BE2C (cell line): ENCODE results near the gene NID1.

Experiments used
- DNase-seq: peaks from one replicate; pipeline ENCODE4 v3.0.0-alpha.2; 2020
- H3K27me3 ChIP-seq: fragments of 250-450 bp; sonication (Bioruptor Pico); 2 replicates; pipeline ENCODE4 v1.5.1; 2020; ENCODE audit warnings: mild to moderate bottlenecking
- H3K36me3 ChIP-seq: fragments of 250-450 bp; sonication (Bioruptor Pico); 2 replicates; pipeline ENCODE4 v1.5.1; 2020; ENCODE audit warnings: mild to moderate bottlenecking
- H3K4me1 ChIP-seq: fragments of 250-450 bp; sonication (Bioruptor Pico); 2 replicates; pipeline ENCODE4 v1.5.1; 2020
- H3K4me3 ChIP-seq: 2 replicates; pipeline ENCODE4 v1.5.1; 2011; ENCODE audit warnings: low read depth, low read length
- H3K9me3 ChIP-seq: fragments of 250-450 bp; sonication (Bioruptor Pico); 2 replicates; pipeline ENCODE4 v1.5.1; 2020
- TF ChIP-seq, protein P1 (sequence below): IDR thresholded peaks from 2 replicates; pipeline ENCODE4 v1.5.1; 2012; ENCODE audit warnings: mild to moderate bottlenecking, low read depth, low read length

The NID1 gene

DNA sequence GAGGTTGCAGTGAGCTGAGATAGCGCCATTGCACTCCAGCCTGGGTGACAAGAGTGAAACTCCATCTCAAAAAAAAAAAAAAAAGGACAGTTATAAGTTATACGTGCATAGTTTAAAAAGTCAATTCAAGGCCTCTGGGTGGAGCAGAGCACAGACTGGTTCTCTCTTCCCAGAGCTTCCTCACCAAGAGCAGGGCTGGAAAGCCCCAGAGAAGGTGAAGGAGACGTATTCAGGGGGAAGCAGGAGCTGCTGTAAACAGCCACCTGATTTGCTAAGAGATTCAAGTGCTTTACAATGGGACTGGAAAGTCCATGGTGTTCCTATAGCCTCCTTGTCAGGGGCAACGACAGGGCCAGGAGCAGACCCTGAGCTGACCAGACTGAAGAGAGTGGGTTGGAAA lies 113.2 kb downstream of the NID1 start:
- Histone ChIP-seq H3K4me3 (no peak overlapping the region), H3K36me3 (no peaks in the 10 kb centered on the region), H3K9me3 (no peaks in the 10 kb centered on the region), H3K4me1 (no peaks in the 10 kb centered on the region), H3K27me3 (no peaks in the 10 kb centered on the region)
- TF ChIP-seq, protein P1, sequence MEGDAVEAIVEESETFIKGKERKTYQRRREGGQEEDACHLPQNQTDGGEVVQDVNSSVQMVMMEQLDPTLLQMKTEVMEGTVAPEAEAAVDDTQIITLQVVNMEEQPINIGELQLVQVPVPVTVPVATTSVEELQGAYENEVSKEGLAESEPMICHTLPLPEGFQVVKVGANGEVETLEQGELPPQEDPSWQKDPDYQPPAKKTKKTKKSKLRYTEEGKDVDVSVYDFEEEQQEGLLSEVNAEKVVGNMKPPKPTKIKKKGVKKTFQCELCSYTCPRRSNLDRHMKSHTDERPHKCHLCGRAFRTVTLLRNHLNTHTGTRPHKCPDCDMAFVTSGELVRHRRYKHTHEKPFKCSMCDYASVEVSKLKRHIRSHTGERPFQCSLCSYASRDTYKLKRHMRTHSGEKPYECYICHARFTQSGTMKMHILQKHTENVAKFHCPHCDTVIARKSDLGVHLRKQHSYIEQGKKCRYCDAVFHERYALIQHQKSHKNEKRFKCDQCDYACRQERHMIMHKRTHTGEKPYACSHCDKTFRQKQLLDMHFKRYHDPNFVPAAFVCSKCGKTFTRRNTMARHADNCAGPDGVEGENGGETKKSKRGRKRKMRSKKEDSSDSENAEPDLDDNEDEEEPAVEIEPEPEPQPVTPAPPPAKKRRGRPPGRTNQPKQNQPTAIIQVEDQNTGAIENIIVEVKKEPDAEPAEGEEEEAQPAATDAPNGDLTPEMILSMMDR: no peak
- no peak for DNase-seq

- TF ChIP-seq, protein P1: no peak
- no peaks in the 10 kb centered on the region for H3K27me3 ChIP-seq
- no peaks in the 10 kb centered on the region for H3K9me3 ChIP-seq
- DNase-seq: no peak
- H3K36me3 ChIP-seq: no peaks in the 10 kb centered on the region
- H3K4me1 ChIP-seq: no peaks in the 10 kb centered on the region
- no peak overlapping the region for H3K4me3 ChIP-seq
Observed at GRCh38 chr1:235950318-235950717, 114.6 kb downstream of the NID1 start.

DNA sequence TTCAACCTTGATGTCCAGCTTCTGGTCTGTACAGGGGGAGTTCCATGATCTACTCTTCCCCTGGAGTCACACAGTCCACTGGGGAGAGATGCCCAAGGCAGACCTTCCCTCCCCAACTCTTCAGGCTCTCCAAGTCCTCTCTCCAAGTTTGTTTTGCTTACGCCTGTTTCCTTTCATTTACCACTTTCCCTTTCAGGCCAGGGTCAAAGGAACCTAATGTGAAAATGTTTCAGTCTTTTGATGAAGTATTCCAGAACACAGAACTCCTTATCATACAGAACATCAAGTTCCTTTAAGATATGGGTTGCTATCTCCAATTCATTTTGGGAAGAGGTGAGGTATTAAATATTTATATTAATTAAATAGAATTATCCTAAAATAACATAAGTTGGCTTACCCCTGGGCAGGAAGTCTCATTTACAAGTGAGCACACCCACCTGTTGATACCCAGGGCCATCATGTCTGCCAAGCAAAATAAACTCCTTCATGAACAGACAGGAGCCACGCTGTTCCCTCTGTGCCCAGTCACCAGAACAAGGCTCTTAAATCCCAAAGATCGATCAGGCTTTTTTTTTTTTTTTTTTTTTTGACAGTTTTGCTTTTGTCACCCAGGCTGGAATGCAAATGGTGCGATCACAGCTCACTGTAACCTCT lies 116.0 kb downstream of the NID1 start:
- no peaks in the 10 kb centered on the region for H3K9me3 ChIP-seq
- no peak overlapping the region for H3K4me3 ChIP-seq
- no peak for DNase-seq
- H3K4me1 ChIP-seq: no peaks in the 10 kb centered on the region
- TF ChIP-seq, protein P1: no peak
- no peaks in the 10 kb centered on the region for H3K27me3 ChIP-seq
- H3K36me3 ChIP-seq: no peaks in the 10 kb centered on the region

DNA sequence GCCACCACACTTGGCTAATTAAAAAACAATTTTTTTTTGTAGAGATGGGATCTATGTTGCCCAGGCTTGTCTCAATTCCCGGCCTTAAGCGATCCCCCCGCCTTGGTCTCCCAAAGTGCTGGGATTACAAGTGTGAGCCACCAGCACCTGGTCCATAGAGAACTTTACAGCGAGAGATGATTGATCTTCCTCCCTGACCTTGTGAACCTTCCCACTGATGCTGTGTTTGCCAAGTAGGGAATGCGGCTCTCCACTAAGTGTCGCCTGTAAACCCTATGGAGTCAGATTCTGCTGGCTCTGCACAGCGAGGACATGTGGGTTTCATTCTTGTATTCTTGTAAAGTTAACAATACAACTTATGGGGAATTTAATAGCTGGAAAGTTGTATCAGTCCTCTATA lies 116.9 kb downstream of the NID1 start:
- Histone ChIP-seq H3K27me3 (no peaks in the 10 kb centered on the region), H3K4me1 (no peaks in the 10 kb centered on the region), H3K9me3 (no peaks in the 10 kb centered on the region), H3K4me3 (no peak overlapping the region), H3K36me3 (no peaks in the 10 kb centered on the region)
- TF ChIP-seq, protein P1: no peak
- no peak for DNase-seq

GRCh38 chr1:235946571-235946981 lies 118.3 kb downstream of the NID1 start:
- Histone ChIP-seq H3K4me1 (no peaks in the 10 kb centered on the region), H3K4me3 (no peak overlapping the region), H3K36me3 (no peaks in the 10 kb centered on the region), H3K27me3 (no peaks in the 10 kb centered on the region), H3K9me3 (no peaks in the 10 kb centered on the region)
- no peak for DNase-seq
- TF ChIP-seq, protein P1: peak; percentile 42

- Histone ChIP-seq H3K4me3 (no peak overlapping the region), H3K36me3 (no peaks in the 10 kb centered on the region), H3K27me3 (no peaks in the 10 kb centered on the region), H3K9me3 (no peaks in the 10 kb centered on the region), H3K4me1 (no peaks in the 10 kb centered on the region)
- no peak for DNase-seq
- TF ChIP-seq, protein P1: no peak
Observed at GRCh38 chr1:235945775-235946570, 118.9 kb downstream of the NID1 start.
